Stimulated activated CD8-positive, alpha-beta memory T cell treated with anti-CD3 and anti-CD28 coated beads, Interleukin-7, amount 100 ng/mL, for 1 hour (primary cell): ENCODE measurements around the gene SLC26A3.

Experiments used
- DNase-seq, 2 donors: peaks; one replicate each; pipeline ENCODE4 v3.0.0-alpha.2; 2020; ENCODE audit warnings: low read depth in 2 of 2

The SLC26A3 gene

GRCh38 chr7:107816011-107816566 lies 13.1 kb upstream of the SLC26A3 start:
- DNase-seq, result no peak

GRCh38 chr7:107815254-107815882 lies 12.3 kb upstream of the SLC26A3 start:
- DNase-seq, result no peak

- DNase-seq, result no peak
Measured at GRCh38 chr7:107813524-107813923, 10.5 kb upstream of the SLC26A3 start.

GRCh38 chr7:107811934-107812333 lies 8.9 kb upstream of the SLC26A3 start:
- no peak for DNase-seq

GRCh38 chr7:107810626-107811025 lies 7.6 kb upstream of the SLC26A3 start:
- DNase-seq, result no peak

- no peak for DNase-seq
Measured at GRCh38 chr7:107809179-107809578, 6.2 kb upstream of the SLC26A3 start.

- DNase-seq, result no peak
Measured at GRCh38 chr7:107799647-107800264, 3.3 kb downstream of the SLC26A3 start.

GRCh38 chr7:107792364-107792763 lies 10.7 kb downstream of the SLC26A3 start:
- DNase-seq, result no peak

- no peak for DNase-seq
Measured at GRCh38 chr7:107789647-107790046, 13.4 kb downstream of the SLC26A3 start.

- no peak for DNase-seq
Measured at GRCh38 chr7:107788662-107789061, 14.4 kb downstream of the SLC26A3 start.

- no peak for DNase-seq
Measured at GRCh38 chr7:107788216-107788615, 14.8 kb downstream of the SLC26A3 start.

- DNase-seq, result no peak
Measured at GRCh38 chr7:107785926-107786325, 17.1 kb downstream of the SLC26A3 start.

GRCh38 chr7:107785170-107785569 lies 17.9 kb downstream of the SLC26A3 start:
- no peak for DNase-seq

- no peak for DNase-seq
Measured at GRCh38 chr7:107783648-107784047, 19.4 kb downstream of the SLC26A3 start.

GRCh38 chr7:107782374-107782773 lies 20.6 kb downstream of the SLC26A3 start:
- no peak for DNase-seq

- DNase-seq, result no peak
Measured at GRCh38 chr7:107779647-107780099, 23.4 kb downstream of the SLC26A3 start.

- no peak for DNase-seq
Measured at GRCh38 chr7:107778283-107778682, 24.7 kb downstream of the SLC26A3 start.

GRCh38 chr7:107777702-107778101 lies 25.3 kb downstream of the SLC26A3 start:
- no peak for DNase-seq

- no peak for DNase-seq
Measured at GRCh38 chr7:107773027-107773426, 30.0 kb downstream of the SLC26A3 start.

- no peak for DNase-seq
Measured at GRCh38 chr7:107768263-107768662, 34.8 kb downstream of the SLC26A3 start.

- DNase-seq, result no peak
Measured at GRCh38 chr7:107767391-107767790, 35.6 kb downstream of the SLC26A3 start.

GRCh38 chr7:107758667-107759066 lies 44.4 kb downstream of the SLC26A3 start:
- no peak for DNase-seq

- DNase-seq, result no peak
Measured at GRCh38 chr7:107754642-107755041, 48.4 kb downstream of the SLC26A3 start.
